Astrocyte (in vitro differentiated cells and primary cell): ENCODE results near the gene SLC35A2. TPM values are rescaled to one million over a fixed set of nuclear protein-coding genes. Genes with fewer than 3 reads are reported as not detected.

ENCODE experiments used
- DNase-seq: peaks from one replicate; pipeline ENCODE4 v3.0.0-alpha.2; 2010; ENCODE audit warnings: low read depth
- FAIRE-seq: peaks from 2 replicates; lab custom pipeline; 2011; peaks lifted over from hg19 to GRCh38; lab: Jason Lieb, UNC
- H2AFZ ChIP-seq: 2 replicates; pipeline ENCODE4 v1.6.0; 2012; ENCODE audit warnings: low read depth, low read length, inconsistent platforms
- H3K27ac ChIP-seq: 2 replicates; pipeline ENCODE4 v1.5.1; 2011; ENCODE audit warnings: low read depth, low read length, inconsistent platforms
- H3K27me3 ChIP-seq: 2 replicates; pipeline ENCODE4 v1.6.0; 2011; ENCODE audit warnings: low read length, inconsistent platforms; ENCODE audit not compliant: insufficient read depth
- H3K36me3 ChIP-seq: 2 replicates; pipeline ENCODE4 v1.5.1; 2011; ENCODE audit warnings: low read length, inconsistent platforms; ENCODE audit not compliant: insufficient read depth
- H3K4me1 ChIP-seq: 2 replicates; pipeline ENCODE4 v1.5.1; 2011; ENCODE audit warnings: low read length, inconsistent platforms; ENCODE audit not compliant: insufficient read depth
- H3K4me2 ChIP-seq: 2 replicates; pipeline ENCODE4 v1.6.0; 2012; ENCODE audit warnings: low read length, inconsistent platforms
- H3K4me3 ChIP-seq: 2 replicates; pipeline ENCODE4 v1.5.1; 2011; ENCODE audit warnings: low read depth, mild to moderate bottlenecking, low read length, inconsistent platforms; ENCODE audit not compliant: insufficient read depth
- H3K79me2 ChIP-seq: 2 replicates; pipeline ENCODE4 v1.6.0; 2012; ENCODE audit warnings: mild to moderate bottlenecking, low read length, inconsistent platforms; ENCODE audit not compliant: insufficient read depth
- H3K9ac ChIP-seq: 2 replicates; pipeline ENCODE4 v1.6.0; 2012; ENCODE audit warnings: mild to moderate bottlenecking, low read length, inconsistent platforms
- H3K9me3 ChIP-seq: 2 replicates; pipeline ENCODE4 v1.5.1; 2012; ENCODE audit warnings: low read depth, mild to moderate bottlenecking, low read length, inconsistent platforms; ENCODE audit not compliant: insufficient read depth
- H4K20me1 ChIP-seq: 2 replicates; pipeline ENCODE4 v1.6.0; 2012; ENCODE audit warnings: low read length, inconsistent platforms; ENCODE audit not compliant: insufficient read depth
- H3K27ac Mint-ChIP-seq: one replicate; pipeline ENCODE4 v1.8.0; 2021; ENCODE audit warnings: mild to moderate bottlenecking, mixed read lengths; ENCODE audit not compliant: unreplicated experiment
- H3K27me3 Mint-ChIP-seq: one replicate; pipeline ENCODE4 v1.8.0; 2021; ENCODE audit warnings: low read depth, mixed read lengths; ENCODE audit not compliant: unreplicated experiment
- H3K36me3 Mint-ChIP-seq: one replicate; pipeline ENCODE4 v1.8.0; 2021; ENCODE audit warnings: low read depth, mixed read lengths; ENCODE audit not compliant: unreplicated experiment
- H3K4me1 Mint-ChIP-seq: one replicate; pipeline ENCODE4 v1.8.0; 2021; ENCODE audit warnings: low read depth, mixed read lengths; ENCODE audit not compliant: unreplicated experiment
- H3K4me3 Mint-ChIP-seq: one replicate; pipeline ENCODE4 v1.8.0; 2021; ENCODE audit warnings: mild to moderate bottlenecking, moderate library complexity, mixed read lengths; ENCODE audit not compliant: unreplicated experiment
- H3K9me3 Mint-ChIP-seq: one replicate; pipeline ENCODE4 v1.8.0; 2021; ENCODE audit warnings: mild to moderate bottlenecking, mixed read lengths; ENCODE audit not compliant: unreplicated experiment
- EZH2 ChIP-seq: IDR thresholded peaks from 2 replicates; pipeline ENCODE4 v1.6.1; 2012; ENCODE audit warnings: mild to moderate bottlenecking, low read length, inconsistent platforms; ENCODE audit not compliant: insufficient read depth
- total RNA-seq: library from RNA; stranded (reverse); gene quantifications from 2 replicates; pipeline ENCODE4 v1.2.1, GENCODE V29; 2021
- TF ChIP-seq, protein P1 (sequence below): IDR thresholded peaks from 2 replicates; pipeline ENCODE4 v1.5.1; 2011; ENCODE audit warnings: low read depth, mild to moderate bottlenecking, inconsistent platforms, low read length, moderate library complexity; ENCODE audit not compliant: insufficient read depth

The SLC35A2 gene
- total RNA-seq, 1 donor from 2014 or later = 54.3 TPM

DNA sequence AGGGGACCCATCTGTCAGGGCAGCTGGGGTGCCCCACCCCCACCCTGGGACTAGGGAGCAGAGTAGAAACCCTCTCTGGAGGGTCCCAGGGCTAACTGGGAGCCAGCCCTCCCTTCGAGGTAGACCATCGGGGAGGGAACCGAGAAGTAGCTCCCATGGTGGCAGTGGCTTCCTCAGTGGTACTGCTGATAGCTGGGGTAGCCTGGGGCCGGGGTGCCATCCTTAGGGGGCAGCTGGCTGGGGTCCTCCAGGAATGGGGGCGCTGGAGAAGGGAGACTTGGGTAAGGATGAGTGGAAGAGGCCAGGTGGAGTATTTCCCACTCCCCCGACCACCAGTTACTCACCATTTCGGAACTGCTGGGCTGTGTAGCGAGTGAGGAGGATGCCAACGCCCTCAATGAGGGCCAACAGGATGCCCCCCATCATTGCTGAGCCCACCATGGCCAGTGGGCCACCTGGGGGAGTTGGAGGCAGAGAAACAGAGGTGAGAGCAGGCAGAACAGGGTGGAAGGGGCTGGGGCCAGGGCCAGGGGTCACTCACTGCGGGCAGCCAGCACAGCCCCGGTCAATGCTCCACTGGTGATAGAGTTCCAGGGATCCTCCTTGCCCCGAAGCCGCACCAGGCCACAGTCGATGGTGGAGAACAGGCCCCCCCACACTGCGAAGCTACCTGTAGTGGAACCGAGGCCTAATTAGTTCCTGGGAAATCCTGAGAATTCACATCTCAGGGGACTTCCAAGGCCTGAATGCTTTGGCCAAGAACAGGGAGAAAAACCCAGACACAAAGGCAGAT is 17.7 kb downstream of the SLC35A2 start:
- Mint-ChIP-seq H3K36me3 (peaks cover 3% of the 10 kb centered on the region), H3K9me3 (no peaks in the 10 kb centered on the region), H3K27me3 (no peaks in the 10 kb centered on the region), H3K27ac (no peak overlapping the region), H3K4me3 (no peak overlapping the region), H3K4me1 (peaks cover 6% of the 10 kb centered on the region)
- Histone ChIP-seq H3K79me2 (peaks cover 21% of the 10 kb centered on the region), H3K27ac (no peak overlapping the region), H3K27me3 (no peaks in the 10 kb centered on the region), H3K9ac (no peak overlapping the region), H4K20me1 (peaks cover 4% of the 10 kb centered on the region), H3K4me2 (no peak overlapping the region), H2AFZ (no peak overlapping the region), H3K4me3 (no peak overlapping the region), H3K36me3 (no peaks in the 10 kb centered on the region), H3K9me3 (no peaks in the 10 kb centered on the region), H3K4me1 (peaks cover 7% of the 10 kb centered on the region)
- no peak for TF ChIP-seq EZH2
- TF ChIP-seq, protein P1, sequence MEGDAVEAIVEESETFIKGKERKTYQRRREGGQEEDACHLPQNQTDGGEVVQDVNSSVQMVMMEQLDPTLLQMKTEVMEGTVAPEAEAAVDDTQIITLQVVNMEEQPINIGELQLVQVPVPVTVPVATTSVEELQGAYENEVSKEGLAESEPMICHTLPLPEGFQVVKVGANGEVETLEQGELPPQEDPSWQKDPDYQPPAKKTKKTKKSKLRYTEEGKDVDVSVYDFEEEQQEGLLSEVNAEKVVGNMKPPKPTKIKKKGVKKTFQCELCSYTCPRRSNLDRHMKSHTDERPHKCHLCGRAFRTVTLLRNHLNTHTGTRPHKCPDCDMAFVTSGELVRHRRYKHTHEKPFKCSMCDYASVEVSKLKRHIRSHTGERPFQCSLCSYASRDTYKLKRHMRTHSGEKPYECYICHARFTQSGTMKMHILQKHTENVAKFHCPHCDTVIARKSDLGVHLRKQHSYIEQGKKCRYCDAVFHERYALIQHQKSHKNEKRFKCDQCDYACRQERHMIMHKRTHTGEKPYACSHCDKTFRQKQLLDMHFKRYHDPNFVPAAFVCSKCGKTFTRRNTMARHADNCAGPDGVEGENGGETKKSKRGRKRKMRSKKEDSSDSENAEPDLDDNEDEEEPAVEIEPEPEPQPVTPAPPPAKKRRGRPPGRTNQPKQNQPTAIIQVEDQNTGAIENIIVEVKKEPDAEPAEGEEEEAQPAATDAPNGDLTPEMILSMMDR = no peak
- FAIRE-seq = no peak
- DNase-seq = no peak

DNA sequence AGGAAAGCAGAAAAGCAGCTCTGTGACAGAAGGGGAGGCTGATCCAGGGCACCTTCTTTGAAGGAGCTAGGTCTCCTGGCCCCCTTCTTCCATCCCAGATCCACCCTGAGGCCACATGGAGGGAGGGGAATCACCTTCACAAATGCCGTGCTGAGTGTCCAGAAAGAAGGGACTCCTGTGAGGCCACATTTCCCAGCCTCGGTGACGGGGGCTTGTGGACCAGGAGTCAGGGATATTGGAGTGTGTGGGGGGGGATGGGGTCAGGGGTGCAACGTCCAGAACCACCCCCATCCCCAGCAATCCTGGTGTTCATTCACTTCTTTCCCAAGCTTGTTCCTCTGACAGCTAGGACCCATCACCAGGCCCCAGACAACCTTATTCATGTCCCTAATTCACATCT is 18.6 kb downstream of the SLC35A2 start:
- H3K4me1 ChIP-seq = peaks cover 7% of the 10 kb centered on the region
- Mint-ChIP-seq H3K4me1 (peaks cover 6% of the 10 kb centered on the region), H3K27ac (no peak overlapping the region), H3K27me3 (no peaks in the 10 kb centered on the region), H3K36me3 (peaks cover 3% of the 10 kb centered on the region), H3K4me3 (no peak overlapping the region), H3K9me3 (no peaks in the 10 kb centered on the region)
- H2AFZ ChIP-seq = no peak overlapping the region
- no peak overlapping the region for H3K27ac ChIP-seq
- DNase-seq = no peak
- H3K36me3 ChIP-seq = no peaks in the 10 kb centered on the region
- H3K27me3 ChIP-seq = no peaks in the 10 kb centered on the region
- H3K9me3 ChIP-seq = no peaks in the 10 kb centered on the region
- H3K79me2 ChIP-seq = peaks cover 15% of the 10 kb centered on the region
- no peak for TF ChIP-seq EZH2
- TF ChIP-seq, protein P1 = no peak
- no peak overlapping the region for H3K4me2 ChIP-seq
- no peak overlapping the region for H3K9ac ChIP-seq
- FAIRE-seq = no peak
- no peak overlapping the region for H3K4me3 ChIP-seq
- H4K20me1 ChIP-seq = peaks cover 4% of the 10 kb centered on the region
